Endothelial cell of umbilical vein (primary cell): ENCODE data around the gene CDC42BPG. TPM values are rescaled to one million over a fixed set of nuclear protein-coding genes. Genes with fewer than 3 reads are reported as not detected.

Experiments
- BruUV-seq: library from RNA; stranded (reverse); fragments of 400-500 nt; replicated peaks from 2 replicates; lab custom pipeline; 2021; lab: Mats Ljungman, UMichigan
- CTCF ChIA-PET: fragments of 300-600, 350-600 bp; sonication (Branson Sonifier 250); formaldehyde crosslinking; loops from one replicate; lab custom pipeline; 2021; ENCODE audit warnings: antibody characterized with exemption, inconsistent platforms; lab: Charles Lee
- POLR2A ChIA-PET: fragments of 300-600, 350-600 bp; sonication (Branson Sonifier 250); formaldehyde crosslinking; loops from one replicate; lab custom pipeline; 2021; ENCODE audit warnings: antibody characterized with exemption, inconsistent platforms; lab: Charles Lee
- DNase-seq: peaks from one replicate; pipeline ENCODE4 v3.0.0-alpha.2; 2011; ENCODE audit warnings: low read depth, low spot score
- FAIRE-seq: peaks from 2 replicates; lab custom pipeline; 2011; peaks lifted over from hg19 to GRCh38; lab: Jason Lieb, UNC
- H2AFZ ChIP-seq: 2 replicates; pipeline ENCODE4 v1.6.0; 2012; ENCODE audit warnings: low read depth, low read length, control low read depth, inconsistent platforms
- H3K27ac ChIP-seq: 2 replicates; pipeline ENCODE4 v1.5.1; 2011; ENCODE audit warnings: low read depth, mild to moderate bottlenecking, control low read depth, low read length, moderate library complexity; ENCODE audit not compliant: insufficient read depth
- H3K27me3 ChIP-seq, 2 experiments: 2 replicates each; pipeline versions ENCODE4 v1.6.0 to v1.6.1; 2011; ENCODE audit warnings: low read length in 2 of 2, mixed read lengths in 1 of 2; ENCODE audit not compliant: control insufficient read depth in 2 of 2, insufficient read depth in 2 of 2
- H3K36me3 ChIP-seq, 2 experiments: 2 replicates in 1 of 2; 3 replicates in 1 of 2; pipeline ENCODE4 v1.5.1; 2011; ENCODE audit warnings: low read length in 2 of 2, mild to moderate bottlenecking in 1 of 2, moderate library complexity in 1 of 2; ENCODE audit not compliant: control insufficient read depth in 2 of 2, insufficient read depth in 2 of 2; ENCODE audit errors: extremely low read depth in 1 of 2
- H3K4me1 ChIP-seq: 3 replicates; pipeline ENCODE4 v1.5.1; 2011; ENCODE audit warnings: mild to moderate bottlenecking, low read length; ENCODE audit not compliant: control insufficient read depth, insufficient read depth; ENCODE audit errors: extremely low read depth
- H3K4me2 ChIP-seq: 2 replicates; pipeline ENCODE4 v1.6.1; 2011; ENCODE audit warnings: low read length, control low read depth, mixed read lengths; ENCODE audit not compliant: insufficient read depth
- H3K4me3 ChIP-seq, 3 experiments: fragments of 200-600 bp in 1 of 3; sonication (generic), shearing (Covaris generic) in 1 of 3; replicated peaks in 1 of 3; 2 replicates each; pipeline ENCODE4 v1.5.1; 2011 to 2016; ENCODE audit warnings: control low read depth in 3 of 3, low read length in 3 of 3, mild to moderate bottlenecking in 2 of 3, inconsistent platforms in 1 of 3, low read depth in 1 of 3, moderate library complexity in 1 of 3; ENCODE audit not compliant: insufficient read depth in 1 of 3
- H3K79me2 ChIP-seq: 2 replicates; pipeline ENCODE4 v1.6.0; 2012; ENCODE audit warnings: low read length, inconsistent platforms; ENCODE audit not compliant: control insufficient read depth, insufficient read depth
- H3K9ac ChIP-seq: replicated peaks from 2 replicates; pipeline ENCODE3; 2011; ENCODE audit warnings: low read length, control low read depth; ENCODE audit not compliant: insufficient read depth; ENCODE audit errors: extremely low read depth
- H3K9me1 ChIP-seq: replicated peaks from 3 replicates; pipeline ENCODE4 v1.6.0; 2011; ENCODE audit warnings: mild to moderate bottlenecking, low read length; ENCODE audit not compliant: control insufficient read depth, insufficient read depth; ENCODE audit errors: extremely low read depth
- H3K9me3 ChIP-seq: replicated peaks from 2 replicates; pipeline ENCODE4 v1.5.1; 2012; ENCODE audit warnings: low read length, inconsistent platforms; ENCODE audit not compliant: control insufficient read depth, insufficient read depth
- H4K20me1 ChIP-seq: replicated peaks from 2 replicates; pipeline ENCODE3; 2011; ENCODE audit warnings: mild to moderate bottlenecking, low read length; ENCODE audit not compliant: control insufficient read depth, insufficient read depth; ENCODE audit errors: extremely low read depth
- EZH2 ChIP-seq: IDR thresholded peaks from 2 replicates; pipeline ENCODE4 v1.6.1; 2012; ENCODE audit warnings: borderline replicate concordance, low read depth, mild to moderate bottlenecking, moderate library complexity, low read length, inconsistent platforms; ENCODE audit not compliant: severe bottlenecking
- FOS ChIP-seq: IDR thresholded peaks from 2 replicates; pipeline ENCODE4 v1.6.1; 2011; ENCODE audit warnings: mild to moderate bottlenecking, low read length, moderate library complexity, borderline replicate concordance; ENCODE audit not compliant: insufficient read depth
- GATA2 ChIP-seq: IDR thresholded peaks from 2 replicates; pipeline ENCODE4 v1.7.0; 2011; ENCODE audit warnings: low read depth, mild to moderate bottlenecking, moderate library complexity, mixed read lengths, low read length; ENCODE audit not compliant: insufficient read length, insufficient read depth
- JUN ChIP-seq: IDR thresholded peaks from 2 replicates; pipeline ENCODE4 v1.6.1; 2011; ENCODE audit warnings: borderline replicate concordance, low read depth; ENCODE audit not compliant: insufficient read length, insufficient read depth
- MYC ChIP-seq: IDR thresholded peaks from one replicate; pipeline ENCODE4 v1.6.1; 2011; ENCODE audit warnings: mild to moderate bottlenecking, low read depth, low read length
- POLR2A ChIP-seq: IDR thresholded peaks from 2 replicates; pipeline ENCODE4 v1.6.1; 2012; ENCODE audit warnings: low read depth, mild to moderate bottlenecking, control low read depth, low read length
- POLR2AphosphoS5 ChIP-seq: IDR thresholded peaks from 2 replicates; pipeline ENCODE4 v1.6.1; 2012; ENCODE audit warnings: low read depth, mild to moderate bottlenecking, control low read depth, low read length, moderate library complexity; ENCODE audit not compliant: insufficient read depth
- dilution Hi-C: fragments of 300-500 bp; cut with MboI; formaldehyde crosslinking; loops from one replicate; pipeline ENCODE4 v1.15.0; 2019; ENCODE audit warnings: low sequenced_read_pairs; ENCODE audit not compliant: extremely low pct_ligation_motif_present
- intact Hi-C: fragments of 100-400 bp; cut with micrococcal nuclease; formaldehyde crosslinking; loops from one replicate; pipeline ENCODE4 v1.10.0; 2022
- polyA plus RNA-seq, 4 experiments: library from polyadenylated mRNA; depleted of rRNA in 3 of 4; stranded (reverse) in 3 of 4; unstranded in 1 of 4; fragments of >200 nt; gene quantifications; 2 replicates each; pipeline versions ENCODE4 v1.2.1 to v1.2.3, GENCODE V29; 2011 to 2012; ENCODE audit warnings: missing spikeins in 1 of 4
- total RNA-seq: library from RNA; stranded (reverse); gene quantifications from 2 replicates; pipeline ENCODE4 v1.2.3, GENCODE V29; 2021
- TF ChIP-seq, protein P1 (sequence below), 2 donors: IDR thresholded peaks; 1 replicate in 1 of 2; 2 replicates in 1 of 2; pipeline ENCODE4 v1.5.1; 2011; ENCODE audit warnings: low read length in 2 of 2, mild to moderate bottlenecking in 2 of 2, moderate library complexity in 2 of 2, control low read depth in 1 of 2, inconsistent platforms in 1 of 2, low read depth in 1 of 2; ENCODE audit not compliant: insufficient read depth in 1 of 2; ENCODE audit errors: extremely low read depth in 1 of 2
- TF ChIP-seq, protein P2 (sequence below): IDR thresholded peaks from 2 replicates; pipeline ENCODE4 v1.6.1; 2011; ENCODE audit not compliant: insufficient read depth, insufficient read length

The CDC42BPG gene
- total and polyA plus RNA-seq, 2 donors (not counting 3 experiments of a cell fraction or from before 2014, with no cell fraction given) = 0.19 to 0.42 TPM

DNA sequence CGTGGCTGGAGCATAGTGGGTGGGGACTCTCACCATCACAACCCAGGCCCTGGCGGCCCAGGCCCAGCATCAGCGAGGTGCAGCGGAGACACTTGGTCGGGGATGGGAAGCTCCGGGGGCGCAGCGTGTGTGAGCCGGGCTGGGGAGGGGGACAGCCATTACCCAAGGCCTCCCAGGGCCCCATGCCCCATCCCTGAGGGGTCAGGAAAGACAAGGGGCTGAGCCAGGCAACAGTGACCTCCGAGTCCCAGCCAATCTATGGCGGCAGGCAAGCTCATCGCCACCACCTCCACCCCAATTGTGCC lies 11.3 kb downstream of the CDC42BPG start:
- BruUV-seq = no TSS peak
- Histone ChIP-seq H2AFZ (no peak overlapping the region), H3K4me3 (no peak overlapping the region), H3K79me2 (no peaks in the 10 kb centered on the region), H4K20me1 (no peaks in the 10 kb centered on the region), H3K9ac (no peak overlapping the region), H3K27me3 (no peaks in the 10 kb centered on the region), H3K9me1 (no peaks in the 10 kb centered on the region), H3K4me1 (no peaks in the 10 kb centered on the region), H3K36me3 (no peaks in the 10 kb centered on the region), H3K27ac (no peak overlapping the region), H3K9me3 (no peaks in the 10 kb centered on the region), H3K4me2 (no peak overlapping the region)
- CTCF ChIA-PET = interaction anchor here (0.5 to 3.8 kb wide), 3 partner anchors 11 to 55 kb away, joined by 4 to 18 read pairs (median 5); partner anchors contain the start of gene CDC42BPG
- DNase-seq = no peak
- TF ChIP-seq, protein P1, sequence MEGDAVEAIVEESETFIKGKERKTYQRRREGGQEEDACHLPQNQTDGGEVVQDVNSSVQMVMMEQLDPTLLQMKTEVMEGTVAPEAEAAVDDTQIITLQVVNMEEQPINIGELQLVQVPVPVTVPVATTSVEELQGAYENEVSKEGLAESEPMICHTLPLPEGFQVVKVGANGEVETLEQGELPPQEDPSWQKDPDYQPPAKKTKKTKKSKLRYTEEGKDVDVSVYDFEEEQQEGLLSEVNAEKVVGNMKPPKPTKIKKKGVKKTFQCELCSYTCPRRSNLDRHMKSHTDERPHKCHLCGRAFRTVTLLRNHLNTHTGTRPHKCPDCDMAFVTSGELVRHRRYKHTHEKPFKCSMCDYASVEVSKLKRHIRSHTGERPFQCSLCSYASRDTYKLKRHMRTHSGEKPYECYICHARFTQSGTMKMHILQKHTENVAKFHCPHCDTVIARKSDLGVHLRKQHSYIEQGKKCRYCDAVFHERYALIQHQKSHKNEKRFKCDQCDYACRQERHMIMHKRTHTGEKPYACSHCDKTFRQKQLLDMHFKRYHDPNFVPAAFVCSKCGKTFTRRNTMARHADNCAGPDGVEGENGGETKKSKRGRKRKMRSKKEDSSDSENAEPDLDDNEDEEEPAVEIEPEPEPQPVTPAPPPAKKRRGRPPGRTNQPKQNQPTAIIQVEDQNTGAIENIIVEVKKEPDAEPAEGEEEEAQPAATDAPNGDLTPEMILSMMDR (IDR thresholded peaks at IDR 0.05; ENCODE audit: extremely low read depth in 1 of 2, insufficient read depth in 1 of 2, low read depth in 1 of 2, low read length in 2 of 2) = no peak
- TF ChIP-seq FOS (no peak), POLR2A (no peak), GATA2 (no peak), EZH2 (no peak), MYC (no peak), POLR2AphosphoS5 (no peak), JUN (no peak)
- TF ChIP-seq, protein P2, sequence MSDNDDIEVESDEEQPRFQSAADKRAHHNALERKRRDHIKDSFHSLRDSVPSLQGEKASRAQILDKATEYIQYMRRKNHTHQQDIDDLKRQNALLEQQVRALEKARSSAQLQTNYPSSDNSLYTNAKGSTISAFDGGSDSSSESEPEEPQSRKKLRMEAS = no peak
- intact Hi-C loops (no loop called here), dilution Hi-C loops (no loop called here)
- no peak for FAIRE-seq
- POLR2A ChIA-PET = no interaction called here
